HG03460 (cell line): ENCODE results near the gene SUGP2.
"Not testable (repeated sequence)": the region's sequence is repeated elsewhere in the genome, so short reads cannot be mapped to it uniquely, and the experiment has no call there.

ENCODE experiments used
- ATAC-seq: cut with Tn5 transposase; IDR thresholded peaks from one replicate; pipeline ENCODE4 v1.9.1; 2021; ENCODE audit not compliant: unreplicated experiment

SUGP2 gene

GRCh38 chr19:18961767-18962620 is 71.3 kb downstream of the SUGP2 start:
- no peak for ATAC-seq

- no peak for ATAC-seq
Measured at GRCh38 chr19:18960370-18960769, 72.9 kb downstream of the SUGP2 start.

- no peak for ATAC-seq
Measured at GRCh38 chr19:18955042-18955441, 78.3 kb downstream of the SUGP2 start.

GRCh38 chr19:18954094-18954493 is 79.2 kb downstream of the SUGP2 start:
- ATAC-seq, result no peak

GRCh38 chr19:18952364-18953003 is 80.8 kb downstream of the SUGP2 start:
- not testable (repeated sequence) for ATAC-seq

GRCh38 chr19:18951721-18952281 is 81.5 kb downstream of the SUGP2 start:
- ATAC-seq, result no peak

GRCh38 chr19:18949858-18950257 is 83.5 kb downstream of the SUGP2 start:
- no peak for ATAC-seq

- no peak for ATAC-seq
Measured at GRCh38 chr19:18948976-18949356, 84.4 kb downstream of the SUGP2 start.

- ATAC-seq, result no peak
Measured at GRCh38 chr19:18948075-18948975, 85.0 kb downstream of the SUGP2 start.

- ATAC-seq, result no peak
Measured at GRCh38 chr19:18946918-18947317, 86.4 kb downstream of the SUGP2 start.

- no peak for ATAC-seq
Measured at GRCh38 chr19:18946335-18946734, 87.0 kb downstream of the SUGP2 start.

GRCh38 chr19:18945297-18945696 is 88.0 kb downstream of the SUGP2 start:
- no peak for ATAC-seq

- ATAC-seq, result no peak
Measured at GRCh38 chr19:18943465-18943864, 89.9 kb downstream of the SUGP2 start.

- ATAC-seq, result no peak
Measured at GRCh38 chr19:18942692-18943091, 90.6 kb downstream of the SUGP2 start.

GRCh38 chr19:18941628-18942354 is 91.5 kb downstream of the SUGP2 start:
- ATAC-seq, result no peak
